ENCODE data around the gene INSR.

The INSR gene

DNA sequence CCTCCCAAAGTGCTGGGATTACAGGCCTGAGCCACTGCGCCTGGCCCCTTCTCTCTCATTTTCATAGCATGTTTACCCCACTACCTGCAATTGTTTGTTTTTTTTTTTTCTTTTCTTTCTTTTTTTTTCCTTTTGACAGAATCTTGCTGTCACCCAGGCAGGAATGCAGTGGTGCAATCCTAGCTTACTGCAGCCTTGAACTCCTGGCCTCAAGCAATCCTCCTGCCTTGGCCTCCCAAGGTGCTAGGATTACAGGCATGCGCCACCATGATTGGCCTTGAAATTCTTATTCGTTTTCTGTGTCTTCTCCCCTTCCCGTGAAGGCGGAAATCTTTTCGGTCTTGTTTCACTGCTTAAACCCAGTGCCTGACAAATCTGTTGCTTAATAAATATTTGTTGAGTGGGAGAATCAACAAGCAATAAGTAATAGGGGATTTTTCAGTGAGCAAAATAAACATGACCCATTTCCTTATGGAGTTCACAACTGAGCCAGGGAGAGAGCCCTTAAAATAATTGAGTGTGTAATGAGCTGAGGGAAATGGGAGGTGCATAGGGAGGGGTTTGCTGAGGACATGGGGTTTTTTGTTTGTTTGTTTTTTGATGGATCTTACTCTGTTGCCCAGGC is 1.8 kb upstream of the INSR start:
- DNase-seq (ENCODE audit: low read depth): no peak

DNA sequence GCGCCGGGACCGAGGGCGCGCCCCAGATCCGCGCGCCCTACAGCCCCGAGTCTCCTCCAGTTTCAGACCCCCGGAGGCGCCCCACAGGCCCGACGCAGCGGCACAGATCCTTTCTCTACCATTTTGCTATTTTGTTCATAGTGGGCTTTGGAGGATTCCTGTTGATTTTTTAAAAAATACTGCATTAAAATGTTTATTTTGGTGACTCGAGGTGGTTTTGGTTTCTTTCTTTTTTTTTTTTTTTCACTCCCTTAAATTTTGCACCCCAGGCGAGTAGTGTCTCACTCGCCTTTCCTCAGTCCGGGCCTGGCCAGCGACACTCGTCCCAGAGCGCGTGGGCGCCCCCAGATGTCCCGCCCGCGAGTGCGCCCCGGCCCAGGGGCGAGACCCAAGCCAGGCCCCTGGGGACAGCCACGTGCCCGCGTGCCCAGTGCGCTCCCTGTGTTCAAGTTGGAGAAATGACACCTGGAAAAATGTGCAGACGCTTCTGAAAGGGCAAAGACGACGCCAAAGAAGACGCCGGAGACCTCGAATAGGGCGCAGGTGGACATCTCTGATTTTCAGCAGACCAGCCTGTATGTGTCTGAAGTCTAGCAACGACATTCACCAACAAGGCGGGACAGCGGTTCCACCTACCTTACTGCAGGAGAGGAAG is 471 bp upstream of the INSR start:
- DNase-seq (ENCODE audit: low read depth): no peak

DNA sequence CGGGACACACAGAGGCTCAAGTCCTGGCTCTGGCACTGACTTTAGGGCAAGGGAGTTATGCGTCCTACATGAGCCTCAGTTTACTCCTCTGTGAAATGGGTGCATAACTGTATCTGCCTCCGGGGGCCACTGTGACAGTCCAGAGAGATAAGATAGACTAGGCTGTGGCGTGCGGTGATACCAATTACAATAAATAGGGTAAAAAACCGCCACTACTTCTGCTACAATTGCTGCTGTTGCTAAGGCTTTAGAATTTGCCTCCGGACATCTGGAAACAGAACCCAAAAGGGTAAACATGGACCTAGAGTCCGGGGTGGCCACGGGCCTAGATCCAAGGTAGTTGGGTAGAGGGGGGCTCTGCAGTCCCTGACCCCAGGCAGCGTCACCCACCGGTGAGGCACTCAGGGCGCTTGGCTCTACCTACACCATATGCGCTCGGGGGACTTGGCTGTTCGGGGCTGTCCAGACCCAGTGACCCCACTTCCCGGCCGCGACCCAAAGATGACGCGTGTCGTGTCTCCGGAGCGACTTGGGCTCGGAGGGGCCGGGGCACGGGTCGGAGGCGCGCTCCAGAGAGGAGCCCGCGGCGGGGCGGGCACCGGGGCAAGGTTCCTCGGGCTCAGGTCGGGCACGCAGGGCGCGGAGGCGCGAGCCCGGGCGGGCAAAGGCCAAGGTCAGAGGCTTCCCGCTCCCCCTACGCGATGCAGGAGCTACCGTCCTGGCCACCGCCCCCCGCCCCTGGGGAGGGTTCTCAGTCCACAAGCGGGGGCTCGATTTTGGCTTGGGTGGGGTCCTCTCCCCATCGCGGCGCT is 1.1 kb downstream of the INSR start:
- DNase-seq (ENCODE audit: low read depth): no peak

DNA sequence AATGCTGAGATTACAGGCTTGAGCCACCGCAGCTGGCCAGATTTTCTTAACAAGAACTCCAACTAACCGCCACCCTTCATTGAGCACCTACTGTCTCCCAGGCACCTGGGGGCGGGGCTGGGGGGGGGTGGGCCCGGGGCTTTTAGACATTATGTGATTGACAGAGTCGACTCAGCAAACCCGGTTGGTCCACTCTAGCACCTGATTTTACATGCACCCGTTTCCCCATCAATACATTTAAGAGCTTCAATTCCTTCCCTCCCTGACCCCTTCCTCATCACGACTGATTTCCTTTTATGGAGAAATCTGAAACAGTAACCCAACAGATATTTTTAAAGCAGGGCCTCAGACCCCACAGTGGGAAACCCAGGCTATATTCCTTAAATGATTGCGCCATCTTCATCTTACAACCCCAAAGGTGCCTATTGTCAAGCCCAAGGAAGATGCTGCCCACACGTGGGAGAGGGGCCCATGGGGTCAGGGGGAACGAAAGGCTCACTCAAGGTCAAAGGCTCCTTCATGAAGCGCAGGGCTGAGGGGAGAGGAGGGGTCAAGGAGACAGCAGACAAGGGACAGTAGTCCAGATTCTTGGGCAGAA is 1.8 kb downstream of the INSR start:
- no peak for DNase-seq (ENCODE audit: low read depth)

DNA sequence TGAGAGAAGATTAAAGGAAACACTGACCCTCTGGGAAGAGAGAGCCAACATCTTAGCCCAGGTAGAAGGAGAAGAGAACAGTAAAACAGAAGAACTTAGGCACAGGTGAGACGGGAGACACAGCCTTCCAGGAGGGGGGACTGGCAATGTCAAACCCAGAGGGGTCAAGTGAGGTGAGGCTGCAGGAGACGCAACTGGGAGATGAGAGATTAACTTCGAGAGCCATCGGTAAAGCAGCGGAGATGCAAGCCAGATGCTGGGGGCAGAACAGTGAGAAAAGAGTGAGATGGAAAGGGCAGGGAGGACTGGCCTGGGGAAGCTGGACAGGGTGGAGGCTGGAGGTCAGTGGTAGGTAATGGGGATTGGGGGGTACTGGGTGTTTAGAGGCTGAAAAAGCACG is 5.2 kb downstream of the INSR start:
- DNase-seq (ENCODE audit: low read depth): no peak

DNA sequence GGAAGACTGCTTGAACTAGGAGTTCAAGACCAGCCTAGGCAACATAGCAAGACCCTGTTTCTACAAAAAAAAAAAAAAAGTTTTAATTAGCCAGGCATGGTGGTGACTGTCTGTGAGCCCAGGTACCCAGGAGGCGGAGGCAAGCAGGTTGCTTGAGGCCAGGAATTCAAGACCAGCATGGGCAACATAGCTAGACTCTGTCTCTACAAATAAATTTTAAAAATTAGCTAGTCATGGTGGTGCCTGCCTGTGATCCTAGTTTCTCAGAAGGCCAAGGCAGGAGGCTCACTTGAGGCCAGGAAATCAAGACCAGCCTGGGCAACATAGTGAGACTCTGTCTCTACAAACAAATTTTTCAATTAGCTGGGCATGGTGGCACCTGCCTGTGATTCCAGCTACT is 6.1 kb downstream of the INSR start:
- no peak for DNase-seq (ENCODE audit: low read depth)

DNA sequence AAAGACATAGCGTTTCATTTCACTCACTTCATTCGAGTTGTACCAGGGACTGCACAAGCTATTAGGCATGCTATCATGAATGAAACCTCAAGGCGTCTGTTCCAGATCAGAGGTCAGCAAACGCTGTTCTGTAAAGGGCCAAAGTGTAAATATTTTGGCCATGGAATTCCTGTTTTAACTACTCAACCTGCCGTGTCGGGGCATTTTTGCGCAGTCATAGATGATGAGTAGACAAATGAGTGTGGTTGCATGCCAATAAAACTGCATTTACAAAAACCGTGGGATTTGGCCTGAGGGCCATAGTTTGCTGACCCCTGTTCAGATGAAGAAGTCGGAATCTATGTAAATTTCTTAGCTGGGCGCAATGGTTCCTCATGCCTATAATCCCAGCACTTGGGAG is 6.5 kb downstream of the INSR start:
- DNase-seq (ENCODE audit: low read depth): no peak

DNA sequence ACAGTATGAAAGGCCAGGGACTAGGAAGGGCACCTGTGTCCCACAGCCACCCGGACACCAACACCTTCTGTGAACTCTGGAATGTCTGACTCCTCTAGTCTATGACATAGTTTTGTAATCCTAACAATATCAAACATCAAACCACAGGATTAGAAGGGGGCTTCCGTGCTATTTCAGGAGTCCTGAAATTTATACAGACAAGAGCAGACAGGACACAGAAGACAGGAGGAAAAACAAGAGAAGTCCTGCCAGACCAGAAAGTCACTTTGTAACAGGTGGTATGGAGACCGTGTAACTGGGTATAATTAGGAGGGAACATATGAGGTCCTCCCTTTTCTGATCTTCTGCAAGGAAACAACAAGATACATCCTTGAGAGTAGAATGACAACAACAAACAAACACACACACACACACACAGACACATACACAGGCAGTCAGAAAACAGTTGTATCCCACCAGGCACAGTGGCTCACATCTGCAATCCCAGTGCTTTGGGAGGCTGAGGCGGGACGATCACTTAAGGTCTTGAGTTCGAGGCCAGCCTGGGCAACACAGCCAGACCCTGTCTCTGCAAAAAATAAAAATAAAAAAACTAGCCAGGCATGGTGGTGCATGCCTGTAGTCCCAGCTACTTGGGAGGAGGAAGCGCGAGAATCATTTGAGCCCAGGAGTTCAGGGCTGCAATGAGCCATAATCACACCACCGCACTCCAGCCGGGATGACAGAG is 13.1 kb downstream of the INSR start:
- DNase-seq (ENCODE audit: low read depth): no peak

DNA sequence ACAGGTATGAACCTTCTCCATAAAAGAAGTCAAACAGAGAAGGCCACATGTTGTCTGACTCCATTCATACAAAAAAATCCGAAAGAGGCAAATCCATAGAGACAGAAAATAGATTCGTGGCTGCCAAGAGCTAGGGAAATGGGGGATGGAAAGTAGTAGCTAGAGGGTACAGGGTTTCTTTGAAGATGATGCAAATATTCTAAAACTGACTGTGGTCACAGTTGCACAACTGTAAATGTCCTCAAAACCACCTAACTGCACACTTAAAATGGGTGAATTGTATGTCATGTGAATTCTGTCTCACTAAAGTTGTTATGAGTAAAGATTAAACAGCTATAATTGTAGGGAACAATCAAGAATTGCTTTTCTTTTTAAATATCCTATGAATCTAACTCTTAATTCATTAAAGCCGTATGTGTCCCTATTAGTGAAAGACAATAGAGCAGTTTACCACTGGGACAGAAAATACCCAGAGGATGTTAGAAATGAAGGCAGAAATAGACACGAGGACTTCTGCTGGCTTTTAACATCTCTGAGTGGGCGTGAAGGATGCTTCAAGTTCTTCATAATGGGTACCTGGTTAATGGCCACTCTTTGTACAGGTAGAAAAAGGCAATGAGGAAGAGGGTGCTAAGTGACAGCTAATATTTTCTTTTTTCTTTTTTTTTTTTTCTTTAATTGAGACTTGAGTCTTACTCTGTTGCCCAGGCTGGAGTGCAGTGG is 21.2 kb downstream of the INSR start:
- no peak for DNase-seq (ENCODE audit: low read depth)

DNA sequence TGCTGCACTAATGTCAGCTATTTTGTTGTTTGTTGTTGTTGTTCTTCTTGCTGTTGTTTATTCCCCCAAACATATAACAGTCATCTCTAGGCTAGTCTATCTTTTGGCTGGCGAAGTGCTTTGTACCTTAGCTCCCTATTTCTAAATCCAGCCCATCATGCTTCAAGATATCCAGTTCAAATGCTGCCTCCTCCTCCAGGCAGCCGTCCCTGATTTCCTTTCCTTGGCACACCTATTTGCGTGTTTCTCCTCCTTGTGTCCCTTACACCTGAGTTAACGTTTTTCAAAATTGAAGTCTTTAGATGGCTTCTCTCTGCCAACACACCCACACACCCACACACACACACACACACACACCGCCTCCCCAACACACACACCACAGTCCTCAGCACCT is 25.5 kb downstream of the INSR start:
- DNase-seq (ENCODE audit: low read depth): no peak

DNA sequence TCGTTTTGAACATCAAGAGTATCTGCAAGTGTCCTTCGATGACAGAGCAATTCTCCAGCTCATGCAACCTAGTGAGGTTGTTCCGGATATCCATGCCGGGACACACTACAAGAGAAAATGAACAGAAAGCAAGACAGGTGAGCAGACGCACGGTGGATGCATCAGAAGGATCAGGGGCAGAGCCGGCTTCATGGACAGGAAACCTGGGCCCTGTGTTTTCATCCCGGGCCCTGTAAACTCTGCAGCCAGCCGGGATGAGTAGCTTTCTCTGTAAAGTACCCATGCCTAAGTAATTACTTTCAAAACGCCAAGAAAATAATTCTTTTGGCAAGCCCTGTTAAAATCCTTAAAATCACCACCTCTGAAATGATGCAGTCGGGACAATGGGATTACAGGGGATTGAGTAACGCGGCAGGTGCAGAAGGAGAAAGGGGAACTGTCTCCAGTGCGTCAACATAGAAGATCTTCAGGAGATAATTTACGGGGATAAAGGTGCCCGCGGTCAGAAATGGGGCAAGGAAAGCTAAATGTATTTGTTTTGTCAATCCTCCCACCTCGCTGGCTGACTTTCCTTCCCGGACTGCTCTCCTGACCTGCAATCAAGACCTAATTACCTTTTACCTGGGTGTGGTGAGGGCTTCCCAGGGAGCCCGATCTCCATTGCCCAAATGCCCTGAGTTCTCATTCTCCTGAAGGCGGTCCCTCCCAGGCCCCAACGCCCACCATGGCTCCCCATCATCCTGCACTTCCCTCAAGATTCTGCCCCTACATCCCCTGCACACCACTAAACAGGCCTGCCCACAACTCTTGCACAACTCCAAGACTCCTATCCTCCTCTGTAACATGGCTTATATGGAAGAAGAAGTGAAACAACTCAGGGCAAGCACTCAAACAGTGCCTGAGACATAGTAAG is 26.2 kb downstream of the INSR start:
- DNase-seq (ENCODE audit: low read depth): no peak

DNA sequence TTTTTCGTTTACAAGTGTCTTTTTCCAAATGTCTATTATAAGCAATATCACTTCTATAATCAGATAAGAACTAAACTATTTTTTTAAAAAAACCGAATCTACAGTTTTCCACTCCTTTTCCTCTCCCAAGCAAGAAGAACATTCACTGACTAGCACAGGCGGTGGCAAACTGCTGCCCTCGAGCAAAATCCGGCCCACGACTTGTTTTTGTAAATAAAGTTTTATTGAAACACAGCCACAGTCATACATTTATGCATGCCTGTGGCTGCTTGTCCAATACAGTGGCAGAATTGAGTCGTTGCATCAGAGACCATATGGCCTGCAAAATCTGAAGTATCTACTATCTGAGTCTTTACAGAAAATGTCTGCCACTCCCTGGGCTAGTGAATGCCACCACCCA is 27.4 kb downstream of the INSR start:
- DNase-seq (ENCODE audit: low read depth): no peak

DNA sequence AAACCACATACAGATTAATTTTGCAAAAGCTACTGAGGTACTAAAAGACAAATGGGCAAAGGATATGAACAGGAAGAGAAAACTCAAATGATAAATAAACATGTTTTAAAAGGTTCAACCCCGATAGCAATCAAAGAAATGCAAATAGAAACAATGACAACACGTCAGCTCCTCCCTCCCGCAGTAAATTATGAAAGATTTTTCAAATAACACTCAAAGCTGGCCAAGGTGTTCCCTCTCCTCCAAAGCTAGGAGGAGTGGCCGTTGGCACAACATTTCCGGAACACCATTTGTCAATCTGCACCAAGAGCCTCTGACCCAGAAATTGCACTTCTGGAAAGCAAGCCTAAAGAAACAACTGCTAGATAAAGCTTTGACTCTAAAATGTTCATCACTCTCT is 28.3 kb downstream of the INSR start:
- no peak for DNase-seq (ENCODE audit: low read depth)

DNA sequence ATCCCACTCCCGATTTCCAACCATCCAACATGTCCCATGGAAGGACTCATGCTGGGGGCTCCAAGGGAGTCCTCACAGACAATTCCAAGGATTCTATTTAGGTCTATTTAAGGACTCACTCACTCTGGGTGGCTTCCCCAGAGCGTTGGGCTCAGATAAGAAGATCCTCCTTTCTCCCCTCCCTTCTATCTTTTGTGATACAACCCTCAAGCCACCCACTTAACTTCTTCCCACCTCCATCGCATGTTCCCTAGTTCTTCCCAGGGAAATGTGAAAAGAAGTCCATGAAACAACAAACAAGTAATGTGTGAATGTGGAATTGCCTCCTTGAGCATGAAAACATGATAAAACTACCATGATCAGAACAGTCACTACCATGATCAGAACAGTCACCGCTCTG is 29.4 kb downstream of the INSR start:
- DNase-seq (ENCODE audit: low read depth): no peak

DNA sequence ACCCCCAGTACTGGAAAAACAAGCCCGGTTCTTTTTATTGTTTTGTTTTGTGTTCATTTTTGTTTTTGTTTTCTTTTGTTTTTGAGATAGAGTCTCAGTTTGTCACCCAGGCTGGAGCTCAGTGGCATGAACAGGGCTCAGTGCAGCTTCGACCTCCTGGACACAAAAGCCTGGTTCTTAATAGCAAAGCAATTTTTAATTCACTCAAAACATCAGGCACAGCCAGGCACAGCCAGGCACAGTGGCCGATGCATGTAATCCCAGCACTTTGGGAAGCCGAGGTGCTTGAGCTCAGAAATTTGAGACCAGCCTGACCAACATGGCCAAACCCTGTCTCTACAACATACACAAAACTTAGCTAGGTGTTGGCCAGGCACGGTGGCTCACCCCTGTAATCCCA is 30.7 kb downstream of the INSR start:
- no peak for DNase-seq (ENCODE audit: low read depth)

DNA sequence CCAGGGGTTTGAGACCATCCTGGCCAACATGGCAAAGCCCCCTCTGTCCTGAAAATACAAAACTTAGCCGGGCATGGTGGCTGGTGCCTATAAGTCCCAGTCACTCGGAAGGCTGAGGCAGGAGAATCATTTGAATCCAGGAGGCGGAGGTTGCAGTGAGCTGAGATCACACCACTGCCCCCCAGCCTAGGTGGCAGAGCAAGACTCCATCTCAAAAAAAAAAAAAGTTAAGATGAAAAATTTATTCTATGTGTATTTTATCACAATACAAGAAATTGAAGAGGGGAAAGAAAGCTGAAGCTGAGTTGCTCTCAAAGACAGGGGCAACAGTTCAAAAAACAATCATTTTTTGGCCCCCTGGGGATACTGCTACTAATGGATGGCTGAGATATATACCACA is 31.1 kb downstream of the INSR start:
- no peak for DNase-seq (ENCODE audit: low read depth)

DNA sequence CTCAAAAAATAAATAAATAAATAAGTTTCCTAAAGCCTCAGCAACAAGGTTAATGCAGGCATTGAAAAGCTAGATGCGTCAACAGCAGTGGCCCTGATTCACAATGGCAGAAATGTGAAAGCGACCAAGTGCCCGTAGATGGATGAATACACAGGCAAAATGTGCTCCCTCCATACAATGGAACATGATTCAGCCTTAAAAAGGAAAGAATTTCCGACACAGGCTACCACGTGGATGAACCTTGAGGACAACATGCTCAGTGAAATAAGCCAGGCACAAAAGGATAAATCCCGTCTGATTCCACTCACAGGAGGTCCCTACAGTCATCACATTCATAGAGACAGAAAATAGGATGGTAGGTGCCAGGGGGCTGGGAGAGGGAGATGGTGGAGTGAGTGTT is 31.7 kb downstream of the INSR start:
- no peak for DNase-seq (ENCODE audit: low read depth)

DNA sequence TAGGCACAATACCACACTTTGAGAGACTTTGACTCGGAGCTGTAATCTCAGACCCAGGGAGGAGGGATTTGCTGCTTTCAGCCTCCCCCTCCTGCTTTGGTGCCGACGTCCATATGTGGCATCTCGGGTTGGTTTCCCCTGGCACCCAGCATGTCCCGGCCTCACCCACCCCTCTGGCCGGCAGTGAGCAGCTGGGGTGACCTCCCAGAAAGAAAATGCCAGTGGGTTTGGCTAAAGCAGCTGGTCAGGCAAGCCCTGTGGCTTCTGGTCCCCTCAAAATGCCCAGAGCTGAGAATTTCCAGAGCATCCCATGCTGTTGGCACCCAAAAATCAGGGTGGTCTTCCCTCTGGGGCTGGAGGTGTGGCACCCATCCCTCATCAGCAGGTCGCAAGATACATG is 34.1 kb downstream of the INSR start:
- DNase-seq (ENCODE audit: low read depth): no peak

DNA sequence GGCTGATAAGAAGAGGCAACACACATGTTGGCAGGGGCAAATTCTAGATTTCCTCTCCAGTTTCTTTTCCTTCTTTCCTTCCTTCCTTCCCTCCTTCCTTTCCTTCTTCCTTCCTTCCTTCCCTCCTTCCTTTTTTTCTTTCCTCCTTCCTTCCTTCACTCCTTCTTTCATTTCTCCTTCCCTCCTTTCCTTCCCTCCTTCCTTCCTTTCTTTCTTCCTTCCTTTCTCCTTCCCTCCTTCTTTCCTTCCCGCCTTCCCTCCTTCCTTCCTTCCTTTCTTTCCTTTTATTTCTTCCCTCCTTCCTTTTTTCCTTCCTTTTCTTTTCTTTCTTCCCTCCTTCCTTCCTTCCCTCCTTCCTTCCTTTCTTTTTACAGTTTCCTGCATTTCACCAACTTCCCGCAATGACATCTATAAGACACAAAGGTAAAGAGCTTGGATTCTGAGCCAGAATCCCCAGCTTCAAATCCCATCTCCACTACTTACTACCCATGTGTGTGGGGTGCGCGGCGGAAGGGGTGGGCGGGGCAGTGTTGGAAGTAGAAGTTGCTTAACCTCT is 35.3 kb downstream of the INSR start:
- DNase-seq (ENCODE audit: low read depth): no peak

Data from activated gamma-delta T cell treated with anti-CD3 and anti-CD28 coated beads, Interleukin-2, amount 50 U/mL, for 16 hours (primary cell).